ENCODE data around the gene ARHGEF26.

The ARHGEF26 gene

GRCh38 chr3:154095832-154096421, 25.3 kb upstream of the ARHGEF26 start:
- Histone ChIP-seq H3K9ac (ENCODE audit: low read depth, low read length) (no peak overlapping the region), H3K36me3 (ENCODE audit: insufficient read depth, low read depth, low read length) (no peaks in the 10 kb centered on the region), H3K4me3 (ENCODE audit: low read length) (no peak overlapping the region), H3K27ac (ENCODE audit: low read length) (no peak overlapping the region), H3K27me3 (ENCODE audit: insufficient read depth, low read length) (no peaks in the 10 kb centered on the region), H3K9me3 (ENCODE audit: insufficient read depth, low read depth, low read length) (no peaks in the 10 kb centered on the region), H3K4me1 (ENCODE audit: insufficient read depth, low read length) (no peaks in the 10 kb centered on the region; the same call in 1 of the 2 replicates)

- Histone ChIP-seq H3K27me3 (ENCODE audit: insufficient read depth, low read length) (no peaks in the 10 kb centered on the region), H3K9ac (ENCODE audit: low read depth, low read length) (no peak overlapping the region), H3K9me3 (ENCODE audit: insufficient read depth, low read depth, low read length) (no peaks in the 10 kb centered on the region), H3K27ac (ENCODE audit: low read length) (no peak overlapping the region), H3K36me3 (ENCODE audit: insufficient read depth, low read depth, low read length) (no peaks in the 10 kb centered on the region), H3K4me3 (ENCODE audit: low read length) (no peak overlapping the region), H3K4me1 (ENCODE audit: insufficient read depth, low read length) (no peaks in the 10 kb centered on the region)
These were observed 22.8 kb upstream of the ARHGEF26 start for GRCh38 chr3:154098376-154098775.

- H3K4me3 ChIP-seq (ENCODE audit: low read length): no peak overlapping the region
- no peaks in the 10 kb centered on the region for H3K36me3 ChIP-seq (ENCODE audit: insufficient read depth, low read depth, low read length)
These were observed 20.6 kb upstream of the ARHGEF26 start for GRCh38 chr3:154100556-154100955.

GRCh38 chr3:154101250-154101649, 19.9 kb upstream of the ARHGEF26 start:
- Histone ChIP-seq H3K9me3 (ENCODE audit: insufficient read depth, low read depth, low read length) (no peaks in the 10 kb centered on the region), H3K4me3 (ENCODE audit: low read length) (no peak overlapping the region), H3K27me3 (ENCODE audit: insufficient read depth, low read length) (no peaks in the 10 kb centered on the region)

More at GRCh38 chr3:154100556-154100955, 20.6 kb upstream of the ARHGEF26 start:
- Histone ChIP-seq H3K27ac (ENCODE audit: low read length) (no peak overlapping the region), H3K9ac (ENCODE audit: low read depth, low read length) (no peak overlapping the region), H3K27me3 (ENCODE audit: insufficient read depth, low read length) (no peaks in the 10 kb centered on the region), H3K4me1 (ENCODE audit: insufficient read depth, low read length) (no peaks in the 10 kb centered on the region), H3K9me3 (ENCODE audit: insufficient read depth, low read depth, low read length) (no peaks in the 10 kb centered on the region)

GRCh38 chr3:154102225-154102624, 19.0 kb upstream of the ARHGEF26 start:
- no peak overlapping the region for H3K27ac ChIP-seq (ENCODE audit: low read length)
- no peaks in the 10 kb centered on the region for H3K9me3 ChIP-seq (ENCODE audit: insufficient read depth, low read depth, low read length)
- no peaks in the 10 kb centered on the region for H3K27me3 ChIP-seq (ENCODE audit: insufficient read depth, low read length)
- H3K9ac ChIP-seq (ENCODE audit: low read depth, low read length): no peak overlapping the region
- H3K4me3 ChIP-seq (ENCODE audit: low read length): no peak overlapping the region
- no peaks in the 10 kb centered on the region for H3K36me3 ChIP-seq (ENCODE audit: insufficient read depth, low read depth, low read length)
- H3K4me1 ChIP-seq (ENCODE audit: insufficient read depth, low read length): no peaks in the 10 kb centered on the region

More at GRCh38 chr3:154101250-154101649, 19.9 kb upstream of the ARHGEF26 start:
- Histone ChIP-seq H3K9ac (ENCODE audit: low read depth, low read length) (no peak overlapping the region), H3K36me3 (ENCODE audit: insufficient read depth, low read depth, low read length) (no peaks in the 10 kb centered on the region), H3K4me1 (ENCODE audit: insufficient read depth, low read length) (no peaks in the 10 kb centered on the region), H3K27ac (ENCODE audit: low read length) (no peak overlapping the region)

GRCh38 chr3:154105218-154105975, 15.8 kb upstream of the ARHGEF26 start:
- no peaks in the 10 kb centered on the region for H3K27me3 ChIP-seq (ENCODE audit: insufficient read depth, low read length)
- no peak overlapping the region for H3K9ac ChIP-seq (ENCODE audit: low read depth, low read length)
- H3K9me3 ChIP-seq (ENCODE audit: insufficient read depth, low read depth, low read length): no peaks in the 10 kb centered on the region
- no peak overlapping the region for H3K4me3 ChIP-seq (ENCODE audit: low read length)
- no peak overlapping the region for H3K27ac ChIP-seq (ENCODE audit: low read length)
- no peaks in the 10 kb centered on the region for H3K36me3 ChIP-seq (ENCODE audit: insufficient read depth, low read depth, low read length)
- H3K4me1 ChIP-seq (ENCODE audit: insufficient read depth, low read length): no peaks in the 10 kb centered on the region

GRCh38 chr3:154111365-154111935, 9.7 kb upstream of the ARHGEF26 start:
- Histone ChIP-seq H3K36me3 (ENCODE audit: insufficient read depth, low read depth, low read length) (no peaks in the 10 kb centered on the region), H3K27ac (ENCODE audit: low read length) (no peak overlapping the region), H3K27me3 (ENCODE audit: insufficient read depth, low read length) (no peaks in the 10 kb centered on the region), H3K9ac (ENCODE audit: low read depth, low read length) (no peak overlapping the region), H3K4me1 (ENCODE audit: insufficient read depth, low read length) (no peaks in the 10 kb centered on the region), H3K9me3 (ENCODE audit: insufficient read depth, low read depth, low read length) (no peaks in the 10 kb centered on the region), H3K4me3 (ENCODE audit: low read length) (no peak overlapping the region)

GRCh38 chr3:154112146-154112852, 8.9 kb upstream of the ARHGEF26 start:
- Histone ChIP-seq H3K4me3 (ENCODE audit: low read length) (no peak overlapping the region), H3K4me1 (ENCODE audit: insufficient read depth, low read length) (no peaks in the 10 kb centered on the region), H3K9me3 (ENCODE audit: insufficient read depth, low read depth, low read length) (no peaks in the 10 kb centered on the region), H3K9ac (ENCODE audit: low read depth, low read length) (no peak overlapping the region), H3K36me3 (ENCODE audit: insufficient read depth, low read depth, low read length) (no peaks in the 10 kb centered on the region), H3K27me3 (ENCODE audit: insufficient read depth, low read length) (no peaks in the 10 kb centered on the region), H3K27ac (ENCODE audit: low read length) (no peak overlapping the region)

- Histone ChIP-seq H3K4me3 (ENCODE audit: low read length) (no peak overlapping the region), H3K36me3 (ENCODE audit: insufficient read depth, low read depth, low read length) (no peaks in the 10 kb centered on the region), H3K27ac (ENCODE audit: low read length) (no peak overlapping the region), H3K9ac (ENCODE audit: low read depth, low read length) (no peak overlapping the region), H3K9me3 (ENCODE audit: insufficient read depth, low read depth, low read length) (no peaks in the 10 kb centered on the region), H3K4me1 (ENCODE audit: insufficient read depth, low read length) (no peaks in the 10 kb centered on the region), H3K27me3 (ENCODE audit: insufficient read depth, low read length) (no peaks in the 10 kb centered on the region)
These were observed 7.6 kb upstream of the ARHGEF26 start for GRCh38 chr3:154113609-154114008.

GRCh38 chr3:154115332-154115731, 5.9 kb upstream of the ARHGEF26 start:
- H3K27me3 ChIP-seq (ENCODE audit: insufficient read depth, low read length): peaks cover 7% of the 10 kb centered on the region
- H3K9me3 ChIP-seq (ENCODE audit: insufficient read depth, low read depth, low read length): no peaks in the 10 kb centered on the region
- H3K9ac ChIP-seq (ENCODE audit: low read depth, low read length): no peak overlapping the region
- H3K4me3 ChIP-seq (ENCODE audit: low read length): no peak overlapping the region
- no peaks in the 10 kb centered on the region for H3K4me1 ChIP-seq (ENCODE audit: insufficient read depth, low read length)
- no peaks in the 10 kb centered on the region for H3K36me3 ChIP-seq (ENCODE audit: insufficient read depth, low read depth, low read length)
- no peak overlapping the region for H3K27ac ChIP-seq (ENCODE audit: low read length)

GRCh38 chr3:154119951-154120350, 1.2 kb upstream of the ARHGEF26 start:
- Histone ChIP-seq H3K27me3 (ENCODE audit: insufficient read depth, low read length) (peaks cover 38% of the 10 kb centered on the region), H3K9ac (ENCODE audit: low read depth, low read length) (no peak overlapping the region), H3K36me3 (ENCODE audit: insufficient read depth, low read depth, low read length) (no peaks in the 10 kb centered on the region), H3K4me1 (ENCODE audit: insufficient read depth, low read length) (peaks cover 4% of the 10 kb centered on the region; the same call in 1 of the 2 replicates), H3K9me3 (ENCODE audit: insufficient read depth, low read depth, low read length) (no peaks in the 10 kb centered on the region), H3K27ac (ENCODE audit: low read length) (no peak overlapping the region), H3K4me3 (ENCODE audit: low read length) (no peak overlapping the region)
